ENCODE data around the gene CSNK1G1.
"Not testable (repeated sequence)": the region's sequence is repeated elsewhere in the genome, so short reads cannot be mapped to it uniquely, and the experiment has no call there.

The CSNK1G1 gene

DNA sequence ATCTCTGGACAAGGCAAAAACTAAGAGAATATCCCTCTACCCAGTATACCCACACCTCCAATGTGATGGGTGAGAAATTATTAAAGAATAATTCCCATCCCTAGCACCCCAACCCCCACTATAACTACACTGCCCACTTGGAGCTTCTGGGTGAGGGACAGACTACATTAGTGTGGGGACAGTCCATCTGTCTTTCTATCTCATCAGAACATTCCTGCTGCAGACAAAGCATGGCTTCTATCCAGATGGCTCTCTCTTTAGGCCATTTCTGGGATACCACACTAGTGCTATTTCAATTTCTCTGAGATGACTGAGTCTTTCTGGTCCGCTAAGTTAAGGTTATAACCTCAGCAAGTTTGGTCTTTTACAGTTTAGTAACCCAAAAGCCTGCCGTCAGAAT is 6.6 kb downstream of the CSNK1G1 start:
- no peak for DNase-seq (ENCODE audit: low spot score)

DNA sequence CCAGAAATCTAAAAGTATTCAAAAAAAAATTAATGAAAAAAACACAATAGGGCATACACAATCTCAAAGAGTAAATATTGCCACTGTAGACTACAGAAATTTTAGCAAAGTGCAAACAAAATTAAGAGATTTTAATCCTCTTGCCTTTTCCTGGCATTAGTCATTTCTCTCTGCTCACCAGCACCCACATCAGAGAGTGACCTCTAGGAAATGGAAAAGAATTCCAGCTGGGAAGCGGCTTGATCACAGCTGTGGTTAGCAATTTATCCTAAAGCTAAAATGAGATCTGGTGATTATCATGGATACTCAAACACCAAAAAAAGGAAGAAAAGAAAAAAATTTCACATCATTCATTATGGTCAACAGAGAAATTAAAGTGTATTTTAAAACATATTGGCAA is 7.5 kb downstream of the CSNK1G1 start:
- no peak for DNase-seq (ENCODE audit: low spot score)

GRCh38 chr15:64346242-64346641 is 9.7 kb downstream of the CSNK1G1 start:
- DNase-seq (ENCODE audit: low spot score) = not testable (repeated sequence)

- DNase-seq (ENCODE audit: low spot score) = no peak
Observed at GRCh38 chr15:64344651-64345294, 11.2 kb downstream of the CSNK1G1 start.

- no peak for DNase-seq (ENCODE audit: low spot score)
Observed at GRCh38 chr15:64343841-64344240, 12.1 kb downstream of the CSNK1G1 start.

- no peak for DNase-seq (ENCODE audit: low spot score)
Observed at GRCh38 chr15:64343222-64343621, 12.8 kb downstream of the CSNK1G1 start.

DNA sequence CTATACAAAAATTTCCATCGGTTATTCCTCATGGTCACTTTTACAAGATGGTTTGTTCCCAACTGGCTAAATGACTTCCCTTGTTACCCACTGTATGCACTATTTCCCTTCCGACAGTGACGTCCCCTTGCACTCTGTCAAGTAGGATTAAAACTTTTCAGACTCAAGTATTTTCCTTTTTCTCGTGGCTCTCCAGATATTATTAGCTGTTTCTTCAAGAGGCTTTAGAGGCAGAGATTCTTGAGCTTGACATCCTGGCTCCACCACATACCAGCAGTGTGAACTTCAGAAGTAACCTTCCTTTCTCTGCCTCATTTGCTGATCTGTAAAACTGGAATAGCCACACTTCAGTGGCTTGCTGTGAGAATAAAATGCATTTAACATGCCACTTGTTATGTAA is 14.0 kb downstream of the CSNK1G1 start:
- DNase-seq (ENCODE audit: low spot score) = no peak

GRCh38 chr15:64340355-64340754 is 15.6 kb downstream of the CSNK1G1 start:
- no peak for DNase-seq (ENCODE audit: low spot score)

DNA sequence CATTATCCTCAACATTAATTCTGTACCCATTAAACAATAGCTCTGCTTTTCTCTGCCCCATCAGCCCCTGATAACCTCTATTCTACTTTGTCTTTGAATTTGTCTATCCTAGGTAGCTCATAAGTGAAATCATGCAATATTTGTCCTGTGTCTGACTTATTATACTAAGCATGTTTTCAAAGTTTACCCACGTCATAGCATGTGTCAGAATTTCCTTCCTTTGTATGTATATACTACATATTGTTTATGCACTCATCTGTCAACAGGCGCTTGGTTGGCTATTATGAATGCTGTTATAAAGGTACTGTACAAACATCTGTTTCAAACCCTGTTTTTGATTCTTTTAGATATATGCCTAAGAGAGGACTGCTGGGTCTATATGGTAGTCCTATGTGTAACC is 18.2 kb downstream of the CSNK1G1 start:
- DNase-seq (ENCODE audit: low spot score) = no peak

DNA sequence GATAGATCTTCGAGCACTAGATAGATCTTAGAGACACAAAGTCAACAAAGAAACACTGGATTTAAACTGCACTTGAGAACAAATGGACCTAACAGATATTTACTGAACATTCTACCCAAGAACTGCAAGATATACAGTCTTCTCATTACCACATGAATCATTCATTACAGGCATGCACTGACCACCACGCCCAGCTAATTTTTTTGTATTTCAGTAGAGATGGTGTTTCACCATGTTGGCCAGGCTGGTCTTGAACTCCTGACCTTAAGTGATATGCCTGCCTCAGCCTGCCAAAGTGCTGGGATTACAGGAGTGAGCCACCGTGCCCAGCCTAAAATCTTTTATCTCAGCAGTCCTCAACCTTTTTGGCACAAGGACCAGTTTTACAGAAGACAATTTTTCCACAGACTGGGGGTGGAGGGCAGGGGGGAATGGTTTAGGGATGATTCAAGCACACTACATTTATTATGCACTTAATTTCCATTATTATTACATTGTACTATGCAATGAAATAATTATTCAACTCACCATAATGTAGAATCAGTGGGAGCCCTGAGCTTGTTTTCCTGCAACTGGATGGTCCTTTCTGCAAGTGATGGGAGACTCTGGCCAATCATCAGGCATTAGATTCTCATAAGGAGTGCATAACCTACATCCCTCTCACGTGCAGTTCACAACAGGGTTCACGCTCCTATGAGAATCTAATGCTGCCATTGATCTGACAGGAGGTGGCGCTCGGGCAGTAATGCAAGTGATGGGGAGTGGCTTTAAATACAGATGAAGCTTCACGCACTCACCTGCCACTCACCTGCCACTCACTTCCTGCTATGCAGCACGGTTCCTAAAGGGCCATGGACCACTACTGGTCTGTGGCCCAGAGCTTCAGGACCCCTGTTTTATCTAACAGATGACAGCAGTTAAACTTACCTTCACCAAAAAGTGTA is 21.7 kb downstream of the CSNK1G1 start:
- no peak for DNase-seq (ENCODE audit: low spot score)

DNA sequence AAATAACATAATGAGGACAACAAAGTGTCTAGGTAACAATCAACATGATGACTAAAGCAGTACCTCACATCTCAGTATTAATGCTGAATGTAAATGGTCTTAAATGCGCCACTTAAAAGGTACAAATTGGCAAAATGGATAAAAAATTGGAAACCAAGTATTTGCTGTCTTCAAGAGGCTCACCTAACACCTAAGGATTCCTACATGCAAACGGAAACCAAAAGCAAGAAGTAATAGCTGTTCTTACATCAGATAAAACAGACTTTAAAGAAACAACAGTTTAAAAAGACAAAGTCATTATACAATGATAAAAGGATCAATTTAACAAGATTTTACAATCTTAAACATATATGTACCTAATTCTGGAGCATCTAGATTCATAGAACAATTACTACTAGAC is 22.5 kb downstream of the CSNK1G1 start:
- no peak for DNase-seq (ENCODE audit: low spot score)

DNA sequence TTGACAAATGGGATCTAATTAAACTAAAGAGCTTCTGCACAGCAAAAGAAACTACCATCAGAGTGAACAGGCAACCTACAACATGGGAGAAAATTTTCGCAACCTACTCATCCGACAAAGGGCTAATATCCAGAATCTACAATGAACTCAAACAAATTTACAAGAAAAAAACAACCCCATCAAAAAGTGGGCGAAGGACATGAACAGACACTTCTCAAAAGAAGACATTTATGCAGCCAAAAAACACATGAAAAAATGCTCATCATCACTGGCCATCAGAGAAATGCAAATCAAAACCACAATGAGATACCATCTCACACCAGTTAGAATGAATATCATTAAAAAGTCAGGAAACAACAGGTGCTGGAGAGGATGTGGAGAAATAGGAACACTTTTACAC is 24.3 kb downstream of the CSNK1G1 start:
- not testable (repeated sequence) for DNase-seq (ENCODE audit: low spot score)

GRCh38 chr15:64326975-64327374 is 29.0 kb downstream of the CSNK1G1 start:
- not testable (repeated sequence) for DNase-seq (ENCODE audit: low spot score)

GRCh38 chr15:64326458-64326857 is 29.5 kb downstream of the CSNK1G1 start:
- DNase-seq (ENCODE audit: low spot score) = not testable (repeated sequence)

- no peak for DNase-seq (ENCODE audit: low spot score)
Observed at GRCh38 chr15:64324165-64324877, 31.7 kb downstream of the CSNK1G1 start.

DNA sequence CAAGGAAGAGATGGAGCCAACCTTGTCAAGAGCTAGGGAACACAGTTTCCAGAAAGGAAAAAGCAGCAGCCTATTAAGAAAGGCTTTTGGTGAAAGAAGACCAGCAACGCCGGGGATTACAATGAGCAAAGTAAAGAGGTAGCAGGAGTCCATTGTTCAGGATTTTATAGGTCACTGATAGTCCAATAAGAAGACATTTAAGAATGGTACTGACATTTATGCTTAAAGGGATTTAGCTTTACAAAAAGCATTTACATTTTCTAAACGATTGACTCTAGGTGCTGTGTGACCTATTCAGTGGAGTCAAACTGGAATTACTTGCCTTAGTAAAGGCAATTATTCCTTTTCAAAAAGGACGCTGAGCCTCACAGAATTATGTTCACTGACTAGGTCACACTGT is 40.8 kb downstream of the CSNK1G1 start:
- DNase-seq (ENCODE audit: low spot score) = no peak

- DNase-seq (ENCODE audit: low spot score) = no peak
Observed at GRCh38 chr15:64314456-64314855, 41.5 kb downstream of the CSNK1G1 start.

DNA sequence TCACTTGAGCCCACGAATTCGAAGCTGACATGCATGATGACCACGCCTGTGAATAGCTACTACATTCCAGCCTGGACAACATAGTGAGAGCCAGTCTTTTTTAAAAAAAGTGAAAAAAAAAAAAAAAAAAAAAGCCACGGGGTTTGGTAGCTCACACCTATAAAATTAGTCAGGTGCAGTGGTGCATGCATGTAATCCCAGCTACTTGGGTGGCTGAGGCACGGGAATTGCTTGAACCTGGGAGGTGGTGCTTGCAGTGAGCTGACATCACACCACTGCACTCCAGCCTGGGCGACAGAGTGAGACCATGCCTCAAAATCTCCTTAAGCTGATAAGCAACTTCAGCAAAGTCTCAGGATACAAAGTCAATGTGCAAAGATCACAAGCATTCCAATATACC is 44.4 kb downstream of the CSNK1G1 start:
- no peak for DNase-seq (ENCODE audit: low spot score)

GRCh38 chr15:64310036-64310435 is 45.9 kb downstream of the CSNK1G1 start:
- no peak for DNase-seq (ENCODE audit: low spot score)

GRCh38 chr15:64305261-64305660 is 50.7 kb downstream of the CSNK1G1 start:
- no peak for DNase-seq (ENCODE audit: low spot score)

GRCh38 chr15:64289550-64289949 is 66.4 kb downstream of the CSNK1G1 start:
- DNase-seq (ENCODE audit: low spot score) = no peak

DNA sequence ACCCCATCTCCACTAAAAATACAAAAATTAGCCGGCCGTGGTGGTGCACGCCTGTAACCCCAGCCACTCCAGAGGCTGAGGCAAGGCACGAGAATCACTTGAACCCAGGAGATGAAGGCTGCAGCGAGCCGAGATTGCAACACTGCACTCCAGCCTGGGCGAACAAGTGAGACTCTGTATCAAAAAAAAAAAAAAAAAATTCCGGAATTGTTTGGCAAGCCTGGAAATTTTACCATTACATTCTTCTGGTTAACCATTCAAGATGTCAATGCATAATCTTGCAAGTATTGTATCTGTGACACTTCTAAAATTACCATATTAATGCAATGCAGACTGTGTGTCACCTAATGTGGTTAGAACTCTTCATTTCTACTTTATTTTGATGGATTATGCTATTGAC is 67.0 kb downstream of the CSNK1G1 start:
- no peak for DNase-seq (ENCODE audit: low spot score)

DNA sequence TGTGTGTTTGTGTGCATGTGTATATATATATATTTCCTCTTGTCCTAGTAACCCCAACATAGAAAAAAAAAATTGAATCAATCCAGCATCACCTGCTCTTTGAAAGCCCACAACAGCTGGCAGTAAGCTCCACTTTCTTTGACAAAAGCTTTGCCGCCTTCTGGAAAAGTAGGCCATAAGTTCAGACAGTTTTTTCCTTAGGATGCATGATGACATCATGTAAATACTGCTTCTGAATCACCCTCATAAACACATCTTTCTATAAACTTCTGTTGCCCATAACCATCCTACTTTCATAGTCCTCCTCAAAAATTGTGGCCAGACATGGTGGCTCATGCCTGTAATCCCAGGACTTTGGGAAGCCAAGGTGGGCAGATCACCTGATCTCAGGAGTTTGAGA is 67.4 kb downstream of the CSNK1G1 start:
- DNase-seq (ENCODE audit: low spot score) = no peak

All from COLO829 (cell line).